H54 (cell line): Measurements from ENCODE around the gene DEFB114.
"Not testable (repeated sequence)": the region's sequence is repeated elsewhere in the genome, so short reads cannot be mapped to it uniquely, and the experiment has no call there.

Experiments
- DNase-seq: peaks from one replicate; pipeline ENCODE4 v3.0.0; 2011; ENCODE audit warnings: low spot score, mixed read lengths; ENCODE audit not compliant: insufficient read length
- FAIRE-seq: peaks from 3 replicates; lab custom pipeline; 2011; peaks lifted over from hg19 to GRCh38; lab: Jason Lieb, UNC
- POLR2A ChIP-seq: IDR thresholded peaks from 2 replicates; pipeline ENCODE4 v1.6.1; 2011; ENCODE audit warnings: low read depth, mild to moderate bottlenecking, low read length

Gene DEFB114

DNA sequence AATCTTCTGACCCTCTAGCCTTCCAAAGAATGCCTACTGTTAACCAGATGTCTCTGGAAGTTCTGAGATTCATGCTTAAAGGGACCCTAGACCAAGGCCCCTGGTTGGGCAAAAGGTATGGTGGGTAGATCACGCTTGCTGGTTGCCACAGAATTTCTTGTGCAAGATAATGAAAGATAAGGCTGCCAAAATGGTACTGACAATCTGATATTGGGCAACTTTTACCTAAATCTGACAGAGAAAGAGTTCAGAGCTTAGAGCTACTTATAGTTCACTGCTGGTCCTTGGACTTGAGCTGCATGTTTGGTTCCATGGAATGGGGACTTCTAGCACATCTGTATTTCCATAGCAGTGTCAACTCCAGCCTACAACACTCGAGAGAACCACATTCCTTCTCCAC, 12.0 kb downstream of the DEFB114 start:
- FAIRE-seq (no peak), DNase-seq (no peak)
- no peak for TF ChIP-seq POLR2A

DNA sequence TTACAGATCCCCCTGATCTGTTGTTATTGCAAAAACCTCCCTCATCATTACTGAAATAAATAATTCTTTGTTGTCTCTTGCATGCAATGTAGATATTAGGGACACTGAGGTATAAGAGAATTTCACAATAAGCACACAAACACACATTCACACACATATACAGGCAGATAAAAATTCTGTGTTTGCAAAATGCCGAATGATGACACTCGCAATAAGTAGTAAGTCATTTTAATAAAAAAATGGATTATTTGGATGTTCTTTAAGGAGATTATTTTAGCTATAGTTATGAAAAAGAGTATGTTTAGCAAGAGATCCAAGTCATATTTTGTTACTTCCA, 13.6 kb downstream of the DEFB114 start:
- no peak for FAIRE-seq
- no peak for TF ChIP-seq POLR2A
- DNase-seq = no peak

DNA sequence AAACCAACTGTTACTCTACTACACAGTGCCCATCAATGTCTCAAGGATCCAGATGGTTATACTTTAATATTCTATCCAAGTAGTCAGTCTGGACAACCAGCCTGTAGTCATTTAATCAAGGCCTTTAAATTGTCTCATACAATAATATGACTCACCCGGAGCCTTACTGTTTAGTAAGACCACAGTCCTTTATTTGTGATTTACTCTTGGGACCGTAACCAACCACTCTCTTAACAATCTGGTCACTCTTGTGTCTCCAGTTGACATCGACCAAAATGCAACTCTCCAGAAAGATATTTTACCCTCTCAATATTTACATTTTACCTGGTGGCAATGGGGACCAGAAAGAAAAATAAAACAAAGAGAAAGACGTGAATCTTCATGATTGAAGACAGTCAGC, 14.9 kb downstream of the DEFB114 start:
- FAIRE-seq (no peak), DNase-seq (no peak)
- no peak for TF ChIP-seq POLR2A

DNA sequence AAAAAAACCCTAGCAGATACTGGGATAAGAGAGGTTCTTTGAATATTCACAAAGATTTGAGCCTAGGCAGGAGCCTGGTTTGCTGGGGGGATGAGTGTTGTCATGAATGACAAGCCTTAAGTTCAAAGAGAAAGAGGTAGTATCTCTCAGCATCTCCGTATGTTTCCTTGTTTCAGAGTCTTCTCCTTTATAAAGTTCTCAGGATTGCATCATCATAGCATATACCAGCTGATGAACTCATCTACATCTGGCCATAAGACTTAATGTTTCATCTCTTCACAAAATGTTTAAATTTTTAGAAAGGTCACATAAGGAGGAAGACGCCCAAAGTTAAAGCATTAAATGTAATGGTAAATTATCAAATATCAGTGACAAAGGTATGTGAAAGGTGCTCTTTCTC, 17.1 kb downstream of the DEFB114 start:
- DNase-seq = no peak
- TF ChIP-seq POLR2A = no peak
- FAIRE-seq = no peak

DNA sequence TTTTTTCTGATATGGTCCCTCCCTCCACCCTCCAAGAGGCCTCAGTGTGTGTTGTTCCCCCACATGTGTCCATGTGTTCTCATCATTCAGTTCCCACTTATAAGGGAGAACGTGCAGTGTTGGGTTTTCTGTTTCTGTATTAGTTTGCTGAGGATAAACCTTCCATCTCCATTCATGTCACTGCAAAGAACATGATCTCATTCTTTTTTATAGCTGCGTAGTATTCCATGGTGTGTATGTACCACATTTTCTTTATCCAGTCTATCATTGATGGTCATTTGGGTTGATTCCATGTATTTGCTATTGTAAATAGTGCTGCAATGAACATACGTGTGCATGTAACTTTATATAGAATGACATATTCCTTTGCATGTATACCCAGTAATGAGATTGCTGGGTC, 19.9 kb downstream of the DEFB114 start:
- DNase-seq, FAIRE-seq: not testable (repeated sequence)

DNA sequence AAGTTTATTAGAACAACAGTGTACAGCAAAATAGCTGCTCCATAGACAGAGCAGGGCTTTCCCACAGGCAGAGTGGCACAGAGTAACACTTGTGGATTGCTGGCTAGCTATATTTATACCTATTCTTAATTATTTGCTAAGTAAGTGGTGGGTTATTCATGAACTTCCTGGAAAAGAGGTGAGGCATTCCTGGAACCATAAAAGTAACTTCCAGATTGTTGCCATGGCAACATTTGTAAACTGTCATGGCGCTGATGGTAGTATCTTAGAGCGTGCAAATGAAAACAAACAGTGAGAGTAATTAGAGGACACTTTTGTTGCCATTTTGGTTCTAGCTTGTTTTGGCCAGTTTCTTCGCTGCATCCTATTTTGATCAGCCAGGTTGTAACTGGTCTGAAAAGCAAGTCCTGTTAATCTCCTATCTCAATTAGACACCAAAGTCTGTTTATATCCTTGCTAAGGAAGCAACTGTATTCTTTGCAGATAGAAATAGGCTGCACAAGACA, 23.9 kb downstream of the DEFB114 start:
- no peak for FAIRE-seq
- TF ChIP-seq POLR2A = no peak
- DNase-seq = no peak

DNA sequence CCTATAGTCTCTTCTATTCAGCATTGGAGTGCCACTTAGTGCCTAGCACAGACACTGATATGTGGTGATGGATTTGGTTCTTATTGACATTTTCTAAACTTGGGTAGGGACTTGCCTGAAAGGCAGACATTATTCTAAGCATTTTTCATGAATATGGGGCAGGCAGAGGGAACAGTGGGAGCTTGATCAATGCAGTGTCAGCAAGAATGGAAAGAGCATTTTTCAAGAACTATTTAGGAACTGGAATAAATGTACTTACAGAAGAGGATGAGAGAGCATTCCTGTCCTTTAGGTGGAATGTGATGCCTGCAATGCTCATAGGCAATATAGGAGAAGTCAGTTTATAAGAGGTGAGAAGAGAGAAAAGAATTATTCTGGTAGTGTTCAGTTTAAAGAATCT, 26.2 kb downstream of the DEFB114 start:
- FAIRE-seq = no peak
- DNase-seq = no peak
- TF ChIP-seq POLR2A = no peak

DNA sequence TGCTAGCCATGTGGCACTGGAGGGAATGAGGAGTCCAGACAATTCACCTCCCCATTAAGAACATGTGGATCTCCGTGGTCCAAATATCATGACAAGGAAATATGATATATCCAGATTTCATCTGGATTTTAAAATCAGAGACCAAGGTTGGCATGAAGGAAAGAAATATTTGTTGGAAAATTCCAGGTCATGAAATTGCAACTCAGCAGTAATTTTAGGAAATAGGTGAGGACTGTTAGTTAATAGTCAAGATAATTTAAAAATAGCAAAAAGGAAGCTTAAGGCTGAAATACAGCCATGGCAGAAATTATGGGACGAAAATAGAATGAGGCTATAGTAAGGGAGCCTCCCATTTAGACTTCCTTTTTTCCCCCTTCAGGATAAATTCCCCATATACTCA, 26.9 kb downstream of the DEFB114 start:
- DNase-seq = no peak
- FAIRE-seq = no peak
- no peak for TF ChIP-seq POLR2A

DNA sequence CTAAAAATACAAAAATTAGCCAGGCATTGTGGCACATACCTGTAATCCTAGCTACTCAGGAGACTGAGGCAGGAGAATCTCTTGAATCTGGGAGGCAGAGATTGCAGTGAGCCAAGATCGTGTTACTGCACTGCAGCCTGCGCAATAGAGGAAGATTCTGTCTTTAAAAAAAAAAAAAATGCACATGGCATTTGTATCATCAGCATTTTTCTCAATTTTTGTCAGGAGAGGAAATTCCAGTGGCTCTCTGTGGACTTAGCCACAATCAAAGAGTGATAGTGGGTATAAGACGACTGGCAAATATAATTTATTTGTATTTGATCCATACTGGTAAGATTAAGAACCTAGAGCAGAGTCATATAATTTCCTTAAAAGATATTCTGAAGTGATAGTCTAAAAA, 28.6 kb downstream of the DEFB114 start:
- DNase-seq (no peak), FAIRE-seq (no peak)
- no peak for TF ChIP-seq POLR2A

DNA sequence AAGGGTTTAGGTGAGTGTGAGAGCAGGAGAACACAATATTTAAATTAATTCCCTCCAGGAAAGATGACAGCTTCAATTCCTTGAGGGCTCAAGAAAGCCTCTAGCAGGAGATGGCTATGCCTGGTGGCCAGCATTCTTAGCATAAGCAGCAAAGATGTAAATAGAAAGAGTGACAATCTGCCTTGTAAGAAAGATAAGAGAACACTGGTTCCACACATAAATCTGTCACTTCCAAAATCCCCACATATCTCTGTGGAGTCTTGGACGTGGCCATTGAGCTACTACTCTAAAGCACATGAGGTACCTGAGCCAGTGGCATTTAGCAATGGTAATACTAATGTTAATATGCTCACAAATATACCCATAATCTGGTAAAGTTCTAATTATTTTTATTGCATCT, 29.2 kb downstream of the DEFB114 start:
- TF ChIP-seq POLR2A = no peak
- FAIRE-seq (no peak), DNase-seq (no peak)

DNA sequence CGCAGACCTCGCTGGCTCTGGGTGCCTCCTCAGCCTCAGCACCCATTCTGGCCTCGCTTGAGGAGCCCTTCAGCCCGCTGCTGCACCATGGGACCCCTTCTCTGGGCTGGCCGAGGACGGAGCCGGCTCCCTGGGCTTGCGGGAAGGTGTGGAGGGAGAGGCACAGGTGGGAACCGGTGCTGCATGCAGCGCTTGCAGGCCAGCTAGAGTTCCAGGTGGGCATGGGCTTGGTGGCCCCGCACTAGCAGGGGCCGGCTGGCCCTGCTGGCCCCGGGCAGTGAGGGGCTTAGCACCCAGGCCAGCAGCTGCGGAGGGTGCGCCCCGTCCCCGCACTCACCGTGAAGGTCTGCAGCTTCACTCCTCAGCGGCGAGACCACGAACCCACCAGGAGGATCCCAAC, 30.4 kb downstream of the DEFB114 start:
- TF ChIP-seq POLR2A = no peak
- DNase-seq = no peak
- no peak for FAIRE-seq

DNA sequence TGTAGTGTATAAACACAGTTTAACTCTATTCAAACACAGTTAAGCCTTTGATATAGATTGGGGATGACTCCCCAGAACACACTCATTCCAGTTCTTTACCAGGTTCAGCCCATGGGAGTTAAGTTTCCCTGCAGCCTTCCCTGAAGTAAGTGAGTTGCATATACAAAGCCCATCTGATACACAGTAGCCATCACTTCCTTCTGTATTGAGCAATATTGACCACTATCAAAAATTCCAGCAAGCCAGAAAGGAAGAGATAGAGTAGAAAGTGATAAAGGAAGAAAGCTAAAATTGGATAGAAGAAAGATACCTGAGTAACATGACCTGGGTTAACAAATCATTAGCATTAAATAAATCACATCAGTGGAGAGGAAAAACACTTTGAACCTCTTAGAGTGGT, 34.6 kb downstream of the DEFB114 start:
- no peak for FAIRE-seq

DNA sequence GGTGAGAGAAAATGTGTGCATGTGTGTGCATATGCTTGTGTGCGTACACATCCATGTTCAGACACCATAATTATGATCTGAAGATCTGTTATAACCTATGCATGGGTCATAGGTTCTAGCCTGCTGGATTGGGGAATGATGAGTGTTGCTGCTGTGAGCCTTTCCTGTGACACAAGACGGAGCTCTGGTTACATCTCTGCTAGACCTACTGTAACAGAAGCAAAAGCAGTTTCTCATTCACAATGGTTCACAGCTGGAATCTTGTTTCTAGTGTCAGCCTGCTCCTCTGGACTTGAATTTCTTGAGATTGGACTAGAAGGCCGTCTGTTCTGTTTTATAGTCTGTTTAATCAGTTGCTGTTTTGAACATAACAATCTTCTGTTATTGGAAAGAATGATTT, 40.1 kb downstream of the DEFB114 start:
- FAIRE-seq = no peak
- TF ChIP-seq POLR2A = no peak

More for the DNA sequence above, 34.6 kb downstream of the DEFB114 start:
- TF ChIP-seq POLR2A = no peak
- no peak for DNase-seq

DNA sequence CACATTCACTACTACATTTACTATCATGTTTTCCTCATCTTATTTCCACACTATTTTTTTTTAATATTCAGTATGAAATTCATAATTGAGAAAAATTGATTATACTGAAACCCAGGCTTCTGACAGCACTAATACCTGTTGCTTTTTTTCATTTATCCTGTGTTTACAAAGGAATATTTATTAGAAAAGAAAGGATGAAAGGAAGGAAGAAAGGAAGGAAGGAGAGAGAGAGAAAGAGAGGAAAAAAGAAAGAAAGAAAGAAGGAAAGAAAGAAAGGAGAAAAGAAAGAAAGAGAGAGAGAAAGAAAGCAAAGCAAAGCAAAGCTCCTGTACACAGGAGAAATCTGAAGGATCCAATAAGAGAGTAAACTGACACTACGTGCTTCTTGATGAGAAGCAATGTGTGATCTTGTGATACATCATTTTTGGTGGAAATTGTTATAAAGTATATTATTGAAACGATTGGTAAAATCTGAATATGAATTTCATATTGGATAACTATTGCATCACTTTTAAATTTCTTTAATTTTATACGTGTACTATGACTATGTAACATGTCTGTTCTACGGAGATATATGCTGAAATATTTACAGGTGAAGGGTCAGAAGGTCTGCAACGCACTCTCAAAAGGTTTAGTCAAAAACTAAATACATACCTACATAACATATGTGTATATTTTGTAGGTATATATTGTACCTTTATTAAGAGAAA, 43.9 kb downstream of the DEFB114 start:
- FAIRE-seq (no peak), DNase-seq (no peak)
- no peak for TF ChIP-seq POLR2A

More for the DNA sequence above, 40.1 kb downstream of the DEFB114 start:
- DNase-seq = no peak

DNA sequence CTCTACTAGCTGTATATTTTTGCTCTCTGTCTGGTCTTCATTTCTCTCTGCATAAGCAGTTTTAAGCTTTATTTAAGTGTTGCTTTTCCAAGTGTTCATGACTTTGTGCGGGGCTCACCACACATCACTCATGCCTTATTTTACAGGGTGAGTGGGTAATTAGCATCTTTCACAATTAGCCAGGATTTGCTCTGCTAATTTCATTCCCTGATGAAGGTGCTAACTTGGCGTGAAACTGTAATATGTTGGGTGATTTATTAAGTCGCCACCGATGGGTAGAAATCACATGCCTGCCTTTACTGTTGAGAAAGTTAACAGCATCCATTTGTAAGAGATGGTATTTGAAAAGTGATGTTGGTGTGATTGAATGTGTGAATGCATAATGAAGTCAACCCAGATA, 44.7 kb downstream of the DEFB114 start:
- FAIRE-seq (no peak), DNase-seq (no peak)
- no peak for TF ChIP-seq POLR2A

DNA sequence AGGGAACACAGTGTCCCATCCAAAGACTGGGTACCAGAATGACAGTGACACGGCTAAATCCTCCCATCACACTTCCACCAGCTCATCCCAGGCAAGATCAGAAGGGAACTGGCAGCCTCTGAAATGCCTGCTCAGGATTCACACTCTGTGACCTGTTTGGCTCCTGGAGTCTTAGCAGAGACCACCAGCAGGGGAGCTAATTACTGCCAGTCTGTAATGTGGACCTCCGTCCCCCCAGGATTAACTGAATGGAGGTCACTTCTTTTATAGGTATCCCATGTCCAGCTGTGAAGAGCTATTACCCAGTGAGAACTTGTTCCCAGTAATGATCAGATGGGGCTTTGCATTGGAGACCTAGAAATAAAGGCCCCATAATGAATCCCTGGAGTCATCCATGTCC, 45.2 kb downstream of the DEFB114 start:
- TF ChIP-seq POLR2A = no peak
- DNase-seq (no peak), FAIRE-seq (no peak)
